PC-9 (cell line): ENCODE results near the gene KIAA1671. TPM values are rescaled to one million over a fixed set of nuclear protein-coding genes. Genes with fewer than 3 reads are reported as not detected.

Source experiments
- BruUV-seq: library from RNA; stranded (reverse); fragments of 400-500 nt; replicated peaks from 2 replicates; lab custom pipeline; 2021; lab: Mats Ljungman, UMichigan
- CTCF ChIA-PET: fragments of 300-600 bp; sonication (Branson Sonifier 250); formaldehyde crosslinking; loops from one replicate; lab custom pipeline; 2022; ENCODE audit warnings: antibody characterized with exemption; lab: Charles Lee
- POLR2A ChIA-PET: fragments of 300-600 bp; sonication (Branson Sonifier 250); formaldehyde crosslinking; loops from one replicate; lab custom pipeline; 2022; ENCODE audit warnings: antibody characterized with exemption; ENCODE audit not compliant: unreplicated experiment; lab: Charles Lee
- DNase-seq, 2 experiments: peaks; one replicate each; pipeline versions ENCODE4 v3.0.0 to v3.0.0-alpha.2; 2015 to 2022; ENCODE audit warnings: mixed read lengths in 1 of 2
- H2AFZ ChIP-seq: fragments of 200-600 bp; sonication (generic); 2 replicates; pipeline ENCODE4 v1.8.1; 2017; ENCODE audit warnings: antibody characterized with exemption
- H3F3A ChIP-seq: fragments of 200-600 bp; sonication (generic); 2 replicates; pipeline ENCODE4 v1.8.1; 2017; ENCODE audit warnings: antibody characterized with exemption, mild to moderate bottlenecking, low read depth; ENCODE audit not compliant: insufficient read depth
- H3K27ac ChIP-seq: fragments of 200-600 bp; sonication (generic); 2 replicates; pipeline ENCODE4 v1.6.1; 2016; ENCODE audit warnings: mixed run types
- H3K27me3 ChIP-seq: fragments of 200-600 bp; sonication (generic); 2 replicates; pipeline ENCODE4 v1.6.1; 2016; ENCODE audit warnings: low read depth, mixed run types; ENCODE audit not compliant: insufficient read depth
- H3K36me3 ChIP-seq: fragments of 200-600 bp; sonication (generic); 2 replicates; pipeline ENCODE4 v1.6.1; 2016; ENCODE audit warnings: low read depth, mixed run types
- H3K4me1 ChIP-seq: fragments of 200-600 bp; sonication (generic); replicated peaks from 2 replicates; pipeline ENCODE4 v1.6.1; 2016; ENCODE audit warnings: mixed run types; ENCODE audit not compliant: insufficient read depth
- H3K4me2 ChIP-seq: fragments of 200-600 bp; sonication (generic); 2 replicates; pipeline ENCODE4 v1.6.1; 2017; ENCODE audit warnings: mixed run types
- H3K4me3 ChIP-seq: fragments of 200-600 bp; sonication (generic); 2 replicates; pipeline ENCODE4 v1.6.1; 2016; ENCODE audit warnings: mixed run types
- H3K79me2 ChIP-seq: fragments of 200-600 bp; sonication (generic); 2 replicates; pipeline ENCODE4 v1.6.1; 2017; ENCODE audit warnings: low read depth, mixed run types
- H3K9me2 ChIP-seq: fragments of 200-600 bp; sonication (generic); 2 replicates; pipeline ENCODE4 v1.8.1; 2017; ENCODE audit warnings: mild to moderate bottlenecking; ENCODE audit not compliant: insufficient read depth
- H3K9me3 ChIP-seq: fragments of 200-600 bp; sonication (generic); 2 replicates; pipeline ENCODE4 v1.8.1; 2016; ENCODE audit warnings: low read depth; ENCODE audit not compliant: insufficient read depth
- H4K20me1 ChIP-seq: fragments of 200-600 bp; sonication (generic); 2 replicates; pipeline ENCODE4 v1.8.1; 2017; ENCODE audit not compliant: insufficient read depth
- CTCF ChIP-seq: fragments of 200-600 bp; sonication (generic); conservative IDR thresholded peaks from 2 replicates; pipeline ENCODE4 v1.6.1; 2017; ENCODE audit warnings: mixed run types, antibody characterized with exemption, mild to moderate bottlenecking, moderate library complexity
- EZH2 ChIP-seq: fragments of 200-600 bp; sonication (generic); IDR thresholded peaks from 2 replicates; pipeline ENCODE4 v1.8.0; 2017; ENCODE audit warnings: antibody characterized with exemption, low read depth
- intact Hi-C: fragments of 100-400 bp; cut with micrococcal nuclease; formaldehyde crosslinking; loops from one replicate; pipeline ENCODE4 v1.10.0; 2022; ENCODE audit not compliant: unreplicated experiment
- total RNA-seq: library from RNA; stranded (reverse); gene quantifications from 2 replicates; pipeline ENCODE4 v1.2.3, GENCODE V29; 2021

KIAA1671 gene
- total RNA-seq, 1 experiment from 2014 or later: 44.3 TPM

- TF ChIP-seq EZH2: no peak
- TF ChIP-seq CTCF: no peak
- POLR2A ChIA-PET: no interaction called here
These were observed 124.5 kb downstream of the KIAA1671 start for GRCh38 chr22:25077056-25077455.

GRCh38 chr22:25077964-25078363 is 125.4 kb downstream of the KIAA1671 start:
- no peaks in the 10 kb centered on the region for H3K27me3 ChIP-seq
- H3K9me3 ChIP-seq: no peaks in the 10 kb centered on the region
- H3K4me3 ChIP-seq: no peak overlapping the region
- H2AFZ ChIP-seq: no peak overlapping the region
- no peaks in the 10 kb centered on the region for H3K9me2 ChIP-seq
- peaks cover 29% of the 10 kb centered on the region for H4K20me1 ChIP-seq
- H3K36me3 ChIP-seq: no peaks in the 10 kb centered on the region
- no peak overlapping the region for H3K4me2 ChIP-seq
- H3K79me2 ChIP-seq: no peaks in the 10 kb centered on the region
- H3K4me1 ChIP-seq: no peaks in the 10 kb centered on the region
- POLR2A ChIA-PET: no interaction called here
- no peak for TF ChIP-seq EZH2
- no peak for TF ChIP-seq CTCF
- DNase-seq: no peak
- 0 out of 2 replicates have a peak, but pooled peaks cover 3% of the 10 kb centered on the region for H3F3A ChIP-seq
- intact Hi-C loops: no loop called here
- CTCF ChIA-PET: no interaction called here
- no TSS peak for BruUV-seq
- H3K27ac ChIP-seq: no peak overlapping the region

More at GRCh38 chr22:25077056-25077455, 124.5 kb downstream of the KIAA1671 start:
- no peak overlapping the region for H3K27ac ChIP-seq
- no peaks in the 10 kb centered on the region for H3K9me3 ChIP-seq
- DNase-seq: no peak
- no TSS peak for BruUV-seq
- H3K4me2 ChIP-seq: no peak overlapping the region
- H3K79me2 ChIP-seq: no peaks in the 10 kb centered on the region
- H3K4me3 ChIP-seq: no peak overlapping the region
- 0 out of 2 replicates have a peak, but pooled peaks cover under 1% of the 10 kb centered on the region for H3F3A ChIP-seq
- no peaks in the 10 kb centered on the region for H3K27me3 ChIP-seq
- intact Hi-C loops: no loop called here
- CTCF ChIA-PET: no interaction called here
- H3K36me3 ChIP-seq: no peaks in the 10 kb centered on the region
- H4K20me1 ChIP-seq: peaks cover 23% of the 10 kb centered on the region
- H2AFZ ChIP-seq: no peak overlapping the region
- H3K9me2 ChIP-seq: no peaks in the 10 kb centered on the region
- no peaks in the 10 kb centered on the region for H3K4me1 ChIP-seq

GRCh38 chr22:25078591-25078990 is 126.1 kb downstream of the KIAA1671 start:
- no peaks in the 10 kb centered on the region for H3K79me2 ChIP-seq
- no peaks in the 10 kb centered on the region for H3K27me3 ChIP-seq
- ChIA-PET CTCF (no interaction called here), POLR2A (no interaction called here)
- no peak overlapping the region for H3K27ac ChIP-seq
- H3K9me3 ChIP-seq: no peaks in the 10 kb centered on the region
- H3K4me2 ChIP-seq: no peak overlapping the region
- H3K4me1 ChIP-seq: no peaks in the 10 kb centered on the region
- no TSS peak for BruUV-seq
- no peaks in the 10 kb centered on the region for H3K36me3 ChIP-seq
- intact Hi-C loops: no loop called here
- H3F3A ChIP-seq: 0 out of 2 replicates have a peak, but pooled peaks cover 3% of the 10 kb centered on the region
- no peak overlapping the region for H2AFZ ChIP-seq
- H3K4me3 ChIP-seq: no peak overlapping the region
- no peaks in the 10 kb centered on the region for H3K9me2 ChIP-seq
- DNase-seq: no peak
- TF ChIP-seq CTCF (no peak), EZH2 (no peak)
- H4K20me1 ChIP-seq: peaks cover 29% of the 10 kb centered on the region
